PFSK-1 (cell line): ENCODE results near the gene NRXN3.

ENCODE experiments used
- POLR2AphosphoS5 ChIP-seq: IDR thresholded peaks from 2 replicates; pipeline ENCODE4 v1.6.1; 2012; ENCODE audit warnings: low read depth, mild to moderate bottlenecking, control low read depth, low read length, moderate library complexity
- REST ChIP-seq, 2 experiments: IDR thresholded peaks; 2 replicates each; pipeline versions ENCODE4 v1.6.1 to v1.8.0; 2011 to 2012; ENCODE audit warnings: low read depth in 2 of 2, low read length in 2 of 2, control low read depth in 1 of 2, inconsistent platforms in 1 of 2, mild to moderate bottlenecking in 1 of 2, moderate library complexity in 1 of 2; ENCODE audit not compliant: insufficient read depth in 1 of 2
- SIN3A ChIP-seq: IDR thresholded peaks from 2 replicates; pipeline ENCODE4 v1.6.1; 2012; ENCODE audit warnings: mild to moderate bottlenecking, low read length, moderate library complexity, borderline replicate concordance; ENCODE audit not compliant: insufficient read depth

GRCh38 chr14:79601579-79601978 lies 1431.4 kb downstream of the NRXN3 start:
- TF ChIP-seq POLR2AphosphoS5: no peak
- no peak for TF ChIP-seq SIN3A
- TF ChIP-seq REST (IDR thresholded peaks at IDR 0.05; ENCODE audit: insufficient read depth in 1 of 2, low read depth in 2 of 2, low read length in 2 of 2): no peak
